ENCODE results near the gene CCNT2. TPM values are rescaled to one million over a fixed set of nuclear protein-coding genes. Genes with fewer than 3 reads are reported as not detected.
"Not testable (repeated sequence)": the region's sequence is repeated elsewhere in the genome, so short reads cannot be mapped to it uniquely, and the experiment has no call there.

Gene CCNT2
- total RNA-seq, 1 donor, result 91.3 TPM

- peaks cover 20% of the 10 kb centered on the region for H3K9me3 ChIP-seq (ENCODE audit: low read depth, low read length)
- H3K4me1 ChIP-seq (ENCODE audit: insufficient read depth, low read length); H3K27me3 ChIP-seq (ENCODE audit: insufficient read depth, low read length); H3K4me3 ChIP-seq (ENCODE audit: low read length): not testable (repeated sequence)
These were observed 58.5 kb downstream of the CCNT2 start for GRCh38 chr2:134977104-134977503.

- H3K27me3 ChIP-seq (ENCODE audit: insufficient read depth, low read length), result no peaks in the 10 kb centered on the region
- H3K4me1 ChIP-seq (ENCODE audit: insufficient read depth, low read length), result no peaks in the 10 kb centered on the region
- no peak overlapping the region for H3K4me3 ChIP-seq (ENCODE audit: low read length)
- H3K9me3 ChIP-seq (ENCODE audit: low read depth, low read length), result peaks cover 8% of the 10 kb centered on the region
These were observed 60.6 kb downstream of the CCNT2 start for GRCh38 chr2:134979221-134979620.

DNA sequence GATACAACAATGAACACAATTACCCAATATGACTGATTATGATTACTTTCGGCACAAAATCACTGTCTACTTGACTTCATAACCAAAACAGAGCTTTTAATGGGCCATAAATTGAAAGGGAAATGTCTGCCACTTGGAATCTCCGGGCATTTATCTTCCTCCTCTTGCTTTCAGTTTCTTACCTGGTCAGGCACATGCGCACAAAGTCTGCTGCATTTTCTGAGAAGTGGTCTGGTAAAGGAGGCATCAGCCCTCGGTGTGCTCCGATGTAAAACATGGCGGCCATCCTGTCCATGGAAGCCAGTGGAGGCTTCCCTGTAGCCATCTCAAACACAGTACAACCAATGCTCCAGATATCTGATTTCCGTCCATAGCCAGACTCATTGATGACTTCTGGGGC, 62.0 kb downstream of the CCNT2 start:
- Histone ChIP-seq H3K4me3 (ENCODE audit: low read length) (no peak overlapping the region), H3K9me3 (ENCODE audit: low read depth, low read length) (no peaks in the 10 kb centered on the region), H3K27me3 (ENCODE audit: insufficient read depth, low read length) (no peaks in the 10 kb centered on the region), H3K4me1 (ENCODE audit: insufficient read depth, low read length) (no peaks in the 10 kb centered on the region)

- Histone ChIP-seq H3K4me3 (ENCODE audit: low read length) (no peak overlapping the region), H3K4me1 (ENCODE audit: insufficient read depth, low read length) (no peaks in the 10 kb centered on the region), H3K27me3 (ENCODE audit: insufficient read depth, low read length) (no peaks in the 10 kb centered on the region), H3K9me3 (ENCODE audit: low read depth, low read length) (no peaks in the 10 kb centered on the region)
These were observed 64.0 kb downstream of the CCNT2 start for GRCh38 chr2:134982603-134983002.

GRCh38 chr2:134985061-134985460, 66.4 kb downstream of the CCNT2 start:
- no peak overlapping the region for H3K4me3 ChIP-seq (ENCODE audit: low read length)
- H3K9me3 ChIP-seq (ENCODE audit: low read depth, low read length), result no peaks in the 10 kb centered on the region
- H3K27me3 ChIP-seq (ENCODE audit: insufficient read depth, low read length), result no peaks in the 10 kb centered on the region
- H3K4me1 ChIP-seq (ENCODE audit: insufficient read depth, low read length), result no peaks in the 10 kb centered on the region

DNA sequence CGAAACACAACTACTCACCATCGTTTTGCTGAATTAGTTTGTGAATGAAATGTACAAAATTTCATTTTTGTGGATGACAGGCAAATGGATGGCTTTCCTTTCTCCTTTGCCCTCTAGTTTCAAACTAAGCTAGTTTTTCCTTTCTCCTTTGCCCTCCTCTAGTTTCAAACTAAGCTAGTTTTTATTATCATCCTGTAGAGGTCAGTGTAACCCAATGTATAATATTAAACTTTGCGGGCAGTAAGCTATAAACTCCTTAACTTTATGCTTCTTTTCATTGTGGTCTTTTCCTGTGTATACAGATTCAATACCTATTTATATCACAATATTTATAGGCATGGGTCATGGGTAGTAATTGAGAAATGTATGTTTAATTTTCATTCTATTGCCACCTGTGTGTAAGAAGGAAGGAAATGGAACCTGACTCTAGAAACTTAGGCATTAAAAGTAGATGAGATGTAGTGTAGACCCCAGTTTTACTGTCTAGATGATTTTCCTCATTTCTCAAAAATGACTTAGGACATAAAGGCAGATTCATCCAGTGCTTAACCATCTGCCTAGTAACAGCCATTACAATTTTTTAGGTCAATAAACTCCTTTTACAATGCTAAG, 70.5 kb downstream of the CCNT2 start:
- H3K4me1 ChIP-seq (ENCODE audit: insufficient read depth, low read length), result no peaks in the 10 kb centered on the region
- H3K9me3 ChIP-seq (ENCODE audit: low read depth, low read length), result no peaks in the 10 kb centered on the region
- no peaks in the 10 kb centered on the region for H3K27me3 ChIP-seq (ENCODE audit: insufficient read depth, low read length)
- no peak overlapping the region for H3K4me3 ChIP-seq (ENCODE audit: low read length)

DNA sequence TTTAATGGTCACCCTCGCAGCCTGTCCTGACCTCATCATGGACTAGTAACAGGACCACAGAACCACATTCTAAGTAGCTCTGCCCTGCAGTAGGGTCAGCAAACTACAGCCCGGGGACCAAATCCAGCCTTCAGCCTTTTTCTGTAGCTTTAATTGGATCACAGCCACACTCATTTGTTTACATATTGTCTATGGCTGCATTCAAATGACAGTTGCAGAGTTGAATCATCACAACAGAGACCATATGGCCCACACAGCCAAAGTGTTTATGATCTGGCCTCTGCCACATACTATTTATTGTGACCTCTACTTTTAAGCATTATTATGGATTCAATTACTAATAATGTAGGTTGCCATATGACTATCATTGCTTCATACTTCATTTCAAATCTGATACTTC, 80.9 kb downstream of the CCNT2 start:
- no peak overlapping the region for H3K4me3 ChIP-seq (ENCODE audit: low read length)
- no peaks in the 10 kb centered on the region for H3K4me1 ChIP-seq (ENCODE audit: insufficient read depth, low read length)
- H3K27me3 ChIP-seq (ENCODE audit: insufficient read depth, low read length), result peaks cover 2% of the 10 kb centered on the region
- H3K9me3 ChIP-seq (ENCODE audit: low read depth, low read length), result no peaks in the 10 kb centered on the region

GRCh38 chr2:135002836-135003235, 84.2 kb downstream of the CCNT2 start:
- Histone ChIP-seq H3K27me3 (ENCODE audit: insufficient read depth, low read length) (peaks cover 13% of the 10 kb centered on the region), H3K4me3 (ENCODE audit: low read length) (no peak overlapping the region), H3K4me1 (ENCODE audit: insufficient read depth, low read length) (no peaks in the 10 kb centered on the region), H3K9me3 (ENCODE audit: low read depth, low read length) (no peaks in the 10 kb centered on the region)

- peaks cover 13% of the 10 kb centered on the region for H3K27me3 ChIP-seq (ENCODE audit: insufficient read depth, low read length)
- H3K4me1 ChIP-seq (ENCODE audit: insufficient read depth, low read length), result no peaks in the 10 kb centered on the region
- H3K9me3 ChIP-seq (ENCODE audit: low read depth, low read length), result no peaks in the 10 kb centered on the region
- H3K4me3 ChIP-seq (ENCODE audit: low read length), result no peak overlapping the region
These were observed 85.6 kb downstream of the CCNT2 start for GRCh38 chr2:135004005-135004746.

- no peak overlapping the region for H3K4me3 ChIP-seq (ENCODE audit: low read length)
- H3K9me3 ChIP-seq (ENCODE audit: low read depth, low read length), result no peaks in the 10 kb centered on the region
- H3K27me3 ChIP-seq (ENCODE audit: insufficient read depth, low read length), result peaks cover 13% of the 10 kb centered on the region
- no peaks in the 10 kb centered on the region for H3K4me1 ChIP-seq (ENCODE audit: insufficient read depth, low read length)
These were observed 87.1 kb downstream of the CCNT2 start for GRCh38 chr2:135005753-135006152.

Other genes with a start within 250 kb of the CCNT2 start
- gene TMEM163, start 199.8 kb upstream of the CCNT2 start, total RNA-seq, result 0.63 TPM
- gene ACMSD, start 80.2 kb upstream of the CCNT2 start, total RNA-seq, result not detected
- not detected for gene MAP3K19, start 128.6 kb downstream of the CCNT2 start, total RNA-seq
- gene RAB3GAP1, start 133.5 kb downstream of the CCNT2 start, total RNA-seq, result 72.3 TPM